Cerebellar cortex (tissue), 1 donor: ENCODE data around the gene TRIM27.
A peak's percentile ranks its signal among the peaks of the same experiment; 100 is the strongest.
"Not testable (repeated sequence)": the region's sequence is repeated elsewhere in the genome, so short reads cannot be mapped to it uniquely, and the experiment has no call there.

Source experiments
- DNase-seq: peaks from one replicate; pipeline ENCODE4 v3.0.0-alpha.2; 2015; ENCODE audit warnings: low spot score

Gene TRIM27

DNA sequence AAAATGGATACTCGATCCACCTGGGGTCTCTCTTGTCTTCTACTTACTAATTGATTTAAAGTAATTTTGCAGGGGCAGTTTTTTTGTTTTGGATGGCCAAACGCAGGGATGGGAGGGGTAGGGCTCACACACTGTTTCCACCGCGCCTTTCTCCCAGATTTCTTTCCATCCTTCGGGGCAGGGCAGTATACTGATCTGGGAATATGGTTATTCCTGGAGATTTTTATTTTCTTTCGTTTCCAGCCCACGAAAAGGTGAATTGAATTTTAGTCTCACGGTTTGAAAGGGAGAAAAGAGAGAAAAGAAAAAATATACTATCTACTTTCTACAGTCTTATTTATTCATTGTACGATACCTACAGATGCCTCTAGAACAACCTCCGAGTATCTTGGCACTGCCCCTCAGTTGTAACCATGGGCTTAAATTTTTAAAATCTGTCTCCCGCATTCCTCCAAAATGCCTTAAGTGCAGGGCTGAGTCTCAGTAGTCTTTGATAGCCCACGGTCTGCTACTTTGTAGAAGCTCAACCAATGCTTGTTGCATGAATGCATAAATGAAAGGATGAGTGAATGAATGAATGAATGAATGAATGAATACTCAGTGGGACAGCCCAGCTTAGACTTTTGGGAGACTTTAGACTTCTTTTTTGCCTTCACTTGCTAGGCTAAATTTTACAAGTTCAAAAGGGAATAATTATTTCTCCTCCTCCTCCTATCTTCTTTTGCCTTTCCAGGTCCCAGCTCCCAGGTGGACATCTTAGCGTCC is 18.1 kb upstream of the TRIM27 start:
- DNase-seq, result no peak

DNA sequence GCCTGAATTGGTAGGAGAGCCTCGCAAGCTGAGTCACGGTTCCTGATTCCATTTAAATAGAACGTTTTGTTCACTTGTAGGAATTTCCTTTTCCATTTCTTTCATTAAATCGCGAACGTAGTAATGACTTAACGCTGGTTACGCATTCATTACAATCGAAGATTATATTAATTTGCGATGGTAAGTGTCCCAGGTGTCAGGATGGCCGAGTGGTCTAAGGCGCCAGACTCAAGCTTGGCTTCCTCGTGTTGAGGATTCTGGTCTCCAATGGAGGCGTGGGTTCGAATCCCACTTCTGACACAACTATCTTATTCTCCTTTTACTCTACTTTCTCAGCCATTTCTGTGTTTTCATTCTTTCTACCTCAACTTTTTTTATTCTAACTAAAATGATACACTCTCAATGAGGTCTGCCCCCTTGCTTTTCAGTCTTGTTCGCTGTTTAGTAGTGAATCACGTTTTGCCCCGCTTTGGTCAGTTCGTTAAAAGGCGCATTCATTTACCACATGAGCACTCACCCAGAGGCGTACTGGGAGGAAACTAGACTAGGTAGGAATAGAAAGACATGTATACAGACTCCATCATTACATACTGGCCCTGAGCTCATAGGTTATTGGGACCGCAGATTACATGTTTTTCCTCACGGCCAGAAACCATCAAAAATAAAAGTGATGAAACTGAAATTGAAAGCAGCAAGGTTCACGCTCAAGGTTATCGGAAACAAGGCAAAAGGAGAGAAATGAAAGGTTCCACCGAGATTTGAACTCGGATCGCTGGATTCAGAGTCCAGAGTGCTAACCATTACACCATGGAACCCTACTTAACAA is 17.3 kb upstream of the TRIM27 start:
- DNase-seq, result peak; percentile 93

DNA sequence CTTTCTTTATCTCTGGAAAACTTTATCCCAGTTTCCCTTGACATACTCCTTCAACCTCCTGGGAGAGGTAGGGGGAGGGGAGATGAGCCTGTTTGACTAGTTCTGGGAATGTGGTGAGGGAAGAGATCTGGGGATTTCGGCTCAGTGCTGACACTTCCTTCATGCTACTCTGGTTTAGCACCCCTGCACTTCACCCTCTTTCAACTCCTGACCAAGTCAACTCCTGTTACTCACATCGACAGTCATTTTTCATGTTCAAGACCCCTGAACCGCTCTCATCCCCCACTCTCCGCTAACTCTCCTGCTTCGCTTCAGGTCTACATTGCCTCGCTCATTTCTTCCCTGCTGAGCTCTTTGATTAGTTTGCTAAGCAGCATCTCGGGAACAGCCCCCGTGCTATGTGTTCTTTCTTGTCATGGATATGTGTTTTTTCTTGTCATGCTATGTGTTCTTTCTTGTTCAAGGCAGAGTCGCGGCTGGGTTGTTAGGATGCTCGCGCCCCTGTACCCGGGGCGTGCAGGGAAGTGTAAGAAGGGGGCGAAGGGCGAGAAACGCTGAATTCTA is 16.6 kb upstream of the TRIM27 start:
- DNase-seq, result peak; percentile 80

DNA sequence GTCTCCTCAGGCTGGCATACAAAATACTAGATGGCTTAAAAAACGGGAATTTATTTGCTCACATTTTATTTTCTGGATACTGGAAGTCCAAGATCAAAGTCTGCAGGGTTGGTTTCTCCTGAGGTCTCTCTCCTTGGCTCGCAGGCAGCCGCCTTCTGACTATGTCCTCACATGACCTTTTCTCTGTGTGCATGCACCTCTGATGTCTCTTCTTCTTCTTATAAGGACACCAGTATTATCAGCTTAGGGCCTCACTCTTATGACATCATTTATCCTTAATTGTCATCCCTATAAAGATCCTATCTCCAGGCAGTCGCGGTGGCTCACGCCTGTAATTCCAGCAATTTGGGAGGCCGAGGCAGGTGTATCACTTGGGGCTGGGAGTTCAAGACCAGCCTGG is 9.3 kb upstream of the TRIM27 start:
- DNase-seq, result no peak

DNA sequence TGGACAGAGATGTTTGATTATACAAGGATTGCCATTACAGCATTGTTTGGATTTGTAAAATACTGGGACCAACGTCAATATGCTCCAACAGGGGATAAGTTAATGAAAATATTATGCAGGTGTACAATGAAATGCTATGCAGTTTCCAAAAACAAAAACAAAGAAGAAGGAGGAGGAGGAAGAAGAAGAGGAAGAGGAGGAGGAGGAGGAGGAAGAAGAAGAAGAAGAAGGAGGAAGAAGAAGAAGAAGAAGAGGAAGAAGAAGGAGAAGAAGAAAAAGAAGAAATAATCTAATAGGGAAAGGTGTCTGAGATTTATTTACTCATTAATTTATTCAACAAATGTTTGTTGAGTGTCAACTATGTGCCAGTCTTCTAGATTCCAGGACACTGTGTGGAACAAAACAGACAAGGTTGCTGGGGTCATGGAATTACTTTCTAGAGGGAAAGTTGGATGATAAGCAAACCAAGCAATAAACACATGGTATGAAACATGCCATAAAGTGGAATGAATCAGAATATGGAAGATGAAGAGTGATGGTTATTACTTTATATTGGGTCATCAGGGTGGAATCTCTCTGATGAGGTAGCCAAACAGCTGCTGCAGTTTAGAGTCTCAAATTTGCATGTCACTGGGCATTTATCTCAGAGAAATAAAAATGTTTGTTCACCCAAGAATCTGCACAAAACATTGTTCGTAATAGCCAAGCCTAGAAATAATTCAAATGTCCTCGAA is 6.3 kb upstream of the TRIM27 start:
- DNase-seq, result no peak

DNA sequence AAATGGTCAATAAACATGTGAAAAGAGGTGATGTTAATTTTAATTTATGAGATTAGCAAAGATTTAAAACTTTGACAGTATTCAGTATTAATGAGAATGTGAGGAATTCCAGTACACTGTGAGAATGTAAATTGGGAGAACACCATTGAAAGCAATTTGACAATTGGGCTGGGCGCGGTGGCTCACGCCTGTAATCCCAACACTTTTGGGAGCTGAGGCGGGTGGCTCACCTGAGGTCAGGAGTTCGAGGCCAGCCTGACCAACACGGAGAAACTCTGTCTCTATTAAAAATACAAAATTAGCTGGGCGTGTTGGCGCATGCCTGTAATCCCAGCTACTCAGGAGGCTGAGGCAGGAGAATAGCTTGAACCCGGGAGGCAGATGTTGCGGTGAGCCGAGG is 5.6 kb upstream of the TRIM27 start:
- not testable (repeated sequence) for DNase-seq

DNA sequence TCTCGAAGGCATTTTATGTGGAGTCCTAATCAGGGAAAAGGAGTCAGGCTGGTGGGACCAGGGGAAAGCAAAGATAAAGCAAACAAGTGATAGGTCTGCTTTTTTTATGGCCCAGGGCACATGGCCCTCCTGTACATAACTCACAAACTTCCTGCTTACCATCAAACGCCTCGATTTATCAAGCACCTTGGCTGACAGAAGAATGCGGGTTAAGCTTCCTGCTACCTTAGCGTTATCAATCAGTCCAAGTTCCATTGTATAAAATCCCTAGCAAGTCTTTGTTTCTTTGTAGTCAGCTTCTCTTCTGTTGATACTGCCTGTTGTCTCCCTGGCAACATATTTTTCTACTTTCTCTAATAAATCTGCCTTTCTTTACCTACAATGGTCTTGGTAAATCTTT is 4.1 kb upstream of the TRIM27 start:
- DNase-seq, result no peak

DNA sequence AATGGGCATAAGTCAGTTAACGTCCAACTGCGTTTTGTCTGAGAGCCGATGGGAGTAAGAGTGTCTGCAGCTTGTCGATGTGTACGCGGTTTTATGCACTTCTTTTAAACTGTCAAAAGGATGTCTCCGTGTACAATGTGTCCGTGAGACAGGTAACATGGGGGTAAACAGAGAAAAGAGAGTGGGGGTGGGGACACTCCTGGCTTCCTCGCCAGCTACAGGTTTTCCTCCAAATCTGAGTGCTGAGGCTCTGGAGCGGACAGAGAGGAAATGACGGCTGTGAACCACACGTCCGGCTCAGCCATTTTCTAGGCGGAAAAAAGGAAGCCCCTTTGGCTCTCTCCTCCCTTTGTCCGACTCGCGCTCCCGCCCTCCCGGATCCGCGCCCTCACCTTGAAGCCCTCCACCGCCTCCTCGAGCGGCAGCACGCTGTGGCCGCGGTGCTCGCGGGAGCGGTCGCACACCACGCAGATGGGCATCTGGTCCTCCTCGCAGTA is 916 bp downstream of the TRIM27 start:
- DNase-seq, result peak; percentile 58

DNA sequence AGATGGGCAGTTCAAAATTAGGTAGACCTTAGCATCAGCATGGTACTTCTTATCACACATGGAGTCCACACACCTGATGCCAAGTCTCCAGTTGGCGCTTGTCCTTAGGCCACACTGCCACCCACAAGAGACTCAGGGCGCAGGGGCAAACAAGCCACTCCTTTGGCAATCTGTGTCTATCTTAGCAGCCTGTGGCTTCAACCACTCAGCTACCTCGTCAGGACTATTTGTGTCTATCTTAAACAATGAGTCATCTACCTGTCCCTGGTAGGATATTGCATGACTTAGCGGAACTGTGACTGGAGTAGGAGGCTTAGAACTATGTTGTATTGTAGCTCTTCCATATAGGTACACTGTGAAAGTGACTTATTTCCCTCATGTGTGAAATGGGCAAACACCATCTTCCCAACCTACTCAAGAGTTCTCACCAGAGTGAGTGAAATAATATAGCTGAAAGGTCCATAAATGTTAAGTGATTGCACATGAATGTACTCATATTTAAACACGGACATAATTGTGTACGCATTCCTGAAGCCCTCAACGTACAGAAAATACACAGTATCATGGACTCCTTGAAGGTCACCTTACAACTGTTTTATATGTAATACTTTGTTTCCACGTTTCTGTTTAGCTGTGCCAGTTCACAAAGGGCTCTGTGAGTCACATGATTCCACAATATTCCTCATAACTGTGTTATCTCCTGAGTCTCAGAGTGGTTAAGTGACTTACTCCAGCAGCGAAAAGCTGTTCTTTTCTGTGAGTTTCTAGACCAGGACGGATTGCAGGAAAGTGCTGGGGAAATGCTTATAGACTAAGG is 1.6 kb downstream of the TRIM27 start:
- no peak for DNase-seq

DNA sequence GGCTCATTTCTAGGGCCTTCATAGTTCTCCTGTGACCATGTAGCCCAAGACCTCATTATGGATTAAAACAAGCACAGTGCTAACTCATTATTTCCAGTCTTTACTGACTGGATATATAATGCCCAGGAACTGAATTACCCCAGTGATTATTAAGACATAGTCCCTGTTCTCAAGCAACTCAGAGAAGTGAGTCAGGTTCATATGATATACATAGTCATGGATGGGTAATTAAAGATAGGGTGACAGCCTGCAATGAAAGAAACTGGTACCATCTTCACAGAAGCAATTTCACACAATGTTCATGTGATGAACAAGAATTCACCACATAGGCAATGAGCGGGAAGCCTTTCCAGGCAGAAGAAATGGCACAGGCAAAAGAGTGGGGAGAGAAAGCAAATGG is 3.5 kb downstream of the TRIM27 start:
- no peak for DNase-seq

DNA sequence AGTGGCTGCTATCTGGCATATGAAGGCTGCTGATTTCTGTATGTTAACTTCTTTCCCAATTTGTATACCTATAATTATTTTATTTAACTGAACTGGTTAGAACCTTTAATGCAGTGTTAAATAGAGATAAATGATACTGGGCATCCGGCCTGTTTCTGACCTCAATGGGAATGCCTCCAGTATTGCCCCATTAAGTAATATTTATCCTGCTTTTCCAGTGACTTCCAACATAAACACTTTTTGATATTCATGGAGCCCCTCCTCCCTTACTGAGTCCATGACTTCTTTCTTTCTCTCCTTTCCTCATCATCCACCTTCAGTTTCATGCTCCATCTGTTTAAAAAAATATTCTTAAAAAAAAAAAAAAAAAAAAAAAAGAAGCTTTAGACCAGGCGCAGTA is 8.8 kb downstream of the TRIM27 start:
- no peak for DNase-seq

DNA sequence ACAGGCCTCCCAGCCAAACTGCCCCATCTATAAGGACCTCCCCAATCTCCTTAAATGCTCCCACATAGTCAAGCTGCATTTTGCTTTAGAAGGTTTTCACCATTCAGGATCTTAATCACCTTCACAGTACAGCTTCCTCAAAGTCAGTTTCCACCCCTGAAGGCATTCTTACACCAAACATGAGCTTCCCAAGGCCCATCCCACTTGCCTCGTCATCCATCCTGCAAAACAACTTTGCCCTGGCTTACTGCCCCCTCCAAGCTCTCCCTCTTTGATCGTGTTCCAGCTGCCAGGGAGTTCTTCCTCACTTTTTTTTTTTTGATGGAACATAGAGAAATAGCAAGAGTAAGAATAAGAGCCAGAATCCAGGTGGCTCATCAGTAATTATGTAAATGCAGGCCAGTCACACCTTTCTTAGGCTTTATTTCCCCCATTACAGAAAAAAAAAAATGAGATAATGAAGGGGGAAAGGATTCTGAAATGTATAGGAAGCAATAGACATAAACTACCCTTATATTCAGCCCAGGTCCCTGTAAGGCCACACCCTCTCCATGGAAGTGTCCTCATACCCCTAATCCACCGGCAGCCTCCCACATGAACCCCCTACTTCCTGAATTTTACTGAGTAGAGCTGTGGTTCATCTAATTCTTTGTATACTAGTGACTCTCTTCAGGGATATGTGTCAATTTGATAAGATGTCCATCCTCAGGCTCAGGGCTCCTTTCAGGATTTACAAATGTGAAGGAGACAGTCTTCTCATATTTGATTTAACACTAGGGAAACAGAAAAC is 12.7 kb downstream of the TRIM27 start:
- DNase-seq, result no peak

DNA sequence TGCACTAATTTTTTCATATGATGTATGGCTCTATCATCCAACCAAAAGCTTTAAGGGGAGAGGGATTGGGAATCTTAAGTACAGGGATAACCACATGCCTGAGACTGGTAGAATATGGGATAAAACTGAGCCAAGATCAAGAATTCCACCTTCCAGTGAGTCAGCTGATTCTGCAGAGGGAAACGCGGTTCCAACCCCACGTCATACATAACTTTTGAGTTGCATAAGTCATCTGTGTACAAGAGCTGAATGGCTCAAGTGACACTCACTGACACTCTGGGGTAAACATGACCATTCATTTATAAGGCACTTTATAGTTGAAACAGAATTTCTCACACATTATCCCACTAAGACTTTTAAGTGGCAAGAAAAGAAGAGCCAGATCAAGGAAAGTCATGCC is 16.4 kb downstream of the TRIM27 start:
- no peak for DNase-seq

DNA sequence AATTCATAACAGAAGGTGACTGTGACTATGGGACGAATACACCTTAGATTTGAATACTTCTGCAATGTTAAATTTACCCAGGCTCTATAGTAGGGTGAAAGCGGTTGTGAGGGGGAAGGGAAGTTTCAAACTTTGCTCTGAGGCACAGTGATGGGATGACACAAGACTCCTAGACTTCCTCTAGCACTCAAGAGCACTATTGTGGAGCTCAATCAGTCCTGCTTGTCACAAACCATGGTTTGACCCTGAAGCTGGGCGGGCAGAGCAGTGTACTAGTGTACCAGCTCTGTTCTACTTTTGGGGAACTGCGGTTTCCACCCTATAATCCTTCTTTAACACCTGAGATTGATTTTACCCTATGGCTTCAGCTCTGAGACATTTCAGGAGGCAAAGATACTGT is 17.1 kb downstream of the TRIM27 start:
- no peak for DNase-seq

DNA sequence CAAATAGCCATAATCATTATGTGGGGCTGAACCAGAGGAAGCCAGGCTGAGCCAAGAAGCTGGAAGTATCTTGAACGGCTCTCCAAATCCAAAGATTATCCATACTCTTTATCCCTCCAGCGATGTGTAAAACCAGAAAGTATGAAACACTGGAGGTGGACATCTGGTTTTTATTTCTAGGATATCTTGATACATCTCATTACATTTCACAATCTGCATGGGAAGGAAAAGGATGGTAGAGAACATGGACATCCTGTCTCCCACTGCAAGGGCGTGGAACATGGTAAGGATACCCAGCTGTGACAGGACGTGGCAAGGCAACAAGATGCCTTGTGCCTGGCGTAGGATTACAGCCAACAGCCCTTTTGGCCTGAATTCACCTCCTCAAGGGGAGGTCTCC is 20.1 kb downstream of the TRIM27 start:
- DNase-seq, result no peak

DNA sequence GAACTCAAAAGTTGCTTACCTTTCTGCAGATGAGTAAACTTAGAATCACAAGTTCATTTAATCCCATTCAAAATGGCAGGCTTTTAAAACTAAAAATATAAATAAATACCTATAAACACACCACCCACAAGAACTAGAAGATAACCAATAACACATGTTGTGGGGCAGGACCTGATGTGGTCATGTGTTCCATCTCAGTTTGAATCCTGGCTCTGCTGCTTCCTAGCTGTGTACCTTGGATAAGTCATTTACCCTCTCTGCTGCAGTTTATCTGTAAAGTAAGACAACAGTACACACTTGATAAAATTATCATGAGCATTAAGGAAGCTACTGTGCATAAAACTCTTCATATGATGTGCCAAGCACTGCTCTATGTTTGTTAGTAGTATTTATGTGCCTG is 22.0 kb downstream of the TRIM27 start:
- no peak for DNase-seq

DNA sequence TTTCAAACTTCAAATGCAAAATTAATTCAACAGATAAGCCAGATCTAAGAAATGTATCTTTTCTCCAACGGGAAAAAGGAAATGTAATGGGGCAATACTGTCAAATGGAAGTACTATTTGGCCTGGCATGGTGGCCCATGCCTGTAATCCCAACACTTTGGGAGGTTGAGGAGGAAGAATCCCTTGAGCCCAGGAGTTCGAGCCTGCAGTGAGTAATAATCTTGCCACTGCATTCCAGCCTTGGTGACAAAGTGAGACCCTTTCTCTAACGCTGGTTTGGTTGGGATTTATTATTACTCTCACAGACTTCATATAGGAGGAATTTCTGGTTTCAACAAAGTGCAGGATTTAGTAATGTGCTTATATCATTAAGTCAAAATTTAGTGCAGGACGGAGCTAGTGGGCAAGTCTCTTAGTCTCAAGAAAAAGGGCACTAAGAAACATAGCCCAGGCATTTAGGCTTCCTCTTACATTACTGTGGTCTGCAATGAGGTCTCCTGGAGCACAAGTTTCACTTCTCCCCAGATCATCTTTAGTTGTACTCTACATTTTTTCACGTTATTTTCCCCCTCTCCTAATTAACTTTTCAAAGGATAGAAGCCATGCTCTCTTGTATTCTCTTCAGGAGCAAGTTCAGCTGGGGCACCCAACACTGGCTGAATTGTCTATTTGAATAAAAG is 23.1 kb downstream of the TRIM27 start:
- no peak for DNase-seq

DNA sequence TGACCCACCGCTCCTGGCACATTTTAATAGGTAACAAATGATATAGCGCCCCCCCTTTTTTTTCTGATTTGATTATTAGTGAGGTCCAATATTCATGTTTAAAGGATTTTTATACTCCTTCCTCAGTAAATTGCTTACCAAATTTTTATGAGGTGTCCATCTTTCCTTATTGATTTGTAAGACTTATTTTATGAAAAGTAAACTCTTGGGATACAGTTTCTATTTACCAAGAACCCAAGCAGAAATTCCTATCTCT is 25.1 kb downstream of the TRIM27 start:
- DNase-seq, result no peak

DNA sequence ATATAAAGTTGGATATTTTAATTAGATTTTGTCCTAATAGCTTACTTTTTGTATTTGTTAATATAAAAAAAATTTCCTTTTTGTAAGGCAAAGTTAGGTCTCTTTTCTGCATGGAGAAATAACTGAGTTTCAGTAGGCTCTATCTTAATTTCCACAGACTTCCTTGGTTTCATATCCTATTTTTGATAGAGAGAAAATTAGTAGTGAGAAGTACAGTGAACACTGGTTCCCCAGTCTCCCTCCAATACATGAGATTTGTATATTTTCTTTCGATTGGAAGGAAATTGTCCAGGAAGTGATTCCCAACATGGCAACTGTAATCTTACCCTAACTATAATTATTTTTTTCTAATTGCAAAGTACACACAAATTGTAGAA is 26.4 kb downstream of the TRIM27 start:
- no peak for DNase-seq
